ENCODE results near the gene UGT1A3.

- TF ChIP-seq CTCF (IDR thresholded peaks at IDR 0.05) = no peak
- no peak for TF ChIP-seq POLR2AphosphoS5 (IDR thresholded peaks at IDR 0.05)
- no peak for TF ChIP-seq POLR2A (IDR thresholded peaks at IDR 0.05)
Observed at GRCh38 chr2:233778030-233778429, 49.2 kb downstream of the UGT1A3 start, which contains the start of gene MROH2A.
